Ureter (tissue), 1 donor: Measurements from ENCODE around the gene ATG16L2. TPM values are rescaled to one million over a fixed set of nuclear protein-coding genes. Genes with fewer than 3 reads are reported as not detected.
"Not testable (repeated sequence)": the region's sequence is repeated elsewhere in the genome, so short reads cannot be mapped to it uniquely, and the experiment has no call there.

Experiments used
- DNase-seq: peaks from one replicate; pipeline ENCODE4 v3.0.0-alpha.2; 2020; ENCODE audit warnings: low spot score
- total RNA-seq: library from RNA; stranded (reverse); gene quantifications from one replicate; pipeline ENCODE4 v1.2.4, GENCODE V29; 2023
- donor health status: DM: yes; HTN: yes; CAD: no.

ATG16L2 gene
- total RNA-seq, 1 donor from 2014 or later, result 39.7 TPM

- DNase-seq, result no peak
Observed at GRCh38 chr11:72802822-72803221, 11.4 kb upstream of the ATG16L2 start.

- DNase-seq, result no peak
Observed at GRCh38 chr11:72805216-72805615, 9.0 kb upstream of the ATG16L2 start.

- not testable (repeated sequence) for DNase-seq
Observed at GRCh38 chr11:72806378-72806777, 7.8 kb upstream of the ATG16L2 start.

- no peak for DNase-seq
Observed at GRCh38 chr11:72807021-72807693, 7.1 kb upstream of the ATG16L2 start.

- DNase-seq, result no peak
Observed at GRCh38 chr11:72807792-72808191, 6.4 kb upstream of the ATG16L2 start.

- no peak for DNase-seq
Observed at GRCh38 chr11:72808331-72808798, 5.8 kb upstream of the ATG16L2 start.

GRCh38 chr11:72811686-72812085 is 2.5 kb upstream of the ATG16L2 start:
- peak; percentile 33 for DNase-seq

- DNase-seq, result peak; percentile 43
Observed at GRCh38 chr11:72812604-72812966, 1.6 kb upstream of the ATG16L2 start.

- DNase-seq, result peak; percentile 56
Observed at GRCh38 chr11:72812967-72813739, 1.1 kb upstream of the ATG16L2 start.

- DNase-seq, result no peak
Observed at GRCh38 chr11:72813740-72814285, 398 bp upstream of the ATG16L2 start.

GRCh38 chr11:72815110-72815618 is 953 bp downstream of the ATG16L2 start:
- no peak for DNase-seq

GRCh38 chr11:72816404-72816990 is 2.3 kb downstream of the ATG16L2 start:
- DNase-seq, result no peak

- DNase-seq, result no peak
Observed at GRCh38 chr11:72817966-72818365, 3.8 kb downstream of the ATG16L2 start.

GRCh38 chr11:72818971-72819370 is 4.8 kb downstream of the ATG16L2 start:
- DNase-seq, result no peak

GRCh38 chr11:72820439-72821139 is 6.4 kb downstream of the ATG16L2 start:
- no peak for DNase-seq

- no peak for DNase-seq
Observed at GRCh38 chr11:72821221-72821919, 7.2 kb downstream of the ATG16L2 start.

GRCh38 chr11:72821920-72822799 is 7.9 kb downstream of the ATG16L2 start:
- peak; percentile 88 for DNase-seq

- no peak for DNase-seq
Observed at GRCh38 chr11:72823105-72823804, 9.0 kb downstream of the ATG16L2 start.

GRCh38 chr11:72824020-72824419 is 9.8 kb downstream of the ATG16L2 start:
- no peak for DNase-seq
